Mammary epithelial cell (primary cell): Measurements from ENCODE around the gene POLR1B.

Experiments
- CTCF ChIP-seq, 2 donors: IDR thresholded peaks in 1 of 2; conservative IDR thresholded peaks in 1 of 2; 2 replicates each; pipeline ENCODE4 v1.5.1; 2011 to 2012; ENCODE audit warnings: inconsistent platforms in 2 of 2, low read length in 2 of 2, mild to moderate bottlenecking in 2 of 2, control low read depth in 1 of 2, low read depth in 1 of 2; ENCODE audit not compliant: insufficient read depth in 1 of 2; ENCODE audit errors: extremely low read depth in 1 of 2
- EZH2 ChIP-seq: IDR thresholded peaks from 2 replicates; pipeline ENCODE4 v1.6.1; 2012; ENCODE audit warnings: low read length, inconsistent platforms, borderline replicate concordance

- TF ChIP-seq CTCF (conservative IDR thresholded peaks at IDR 0.05 in 1 of 2, IDR thresholded peaks at IDR 0.05 in 1 of 2; ENCODE audit: extremely low read depth in 1 of 2, insufficient read depth in 1 of 2, low read depth in 1 of 2, low read length in 2 of 2) (no peak), EZH2 (no peak)
These were observed 29.7 kb downstream of the POLR1B start for GRCh38 chr2:112572005-112572404.
